SW480 (cell line): ENCODE data around the gene ATP5F1E.

ENCODE experiments used
- DNase-seq: peaks from one replicate; pipeline ENCODE4 v3.0.0-alpha.2; 2016; ENCODE audit warnings: low spot score

The ATP5F1E gene

DNA sequence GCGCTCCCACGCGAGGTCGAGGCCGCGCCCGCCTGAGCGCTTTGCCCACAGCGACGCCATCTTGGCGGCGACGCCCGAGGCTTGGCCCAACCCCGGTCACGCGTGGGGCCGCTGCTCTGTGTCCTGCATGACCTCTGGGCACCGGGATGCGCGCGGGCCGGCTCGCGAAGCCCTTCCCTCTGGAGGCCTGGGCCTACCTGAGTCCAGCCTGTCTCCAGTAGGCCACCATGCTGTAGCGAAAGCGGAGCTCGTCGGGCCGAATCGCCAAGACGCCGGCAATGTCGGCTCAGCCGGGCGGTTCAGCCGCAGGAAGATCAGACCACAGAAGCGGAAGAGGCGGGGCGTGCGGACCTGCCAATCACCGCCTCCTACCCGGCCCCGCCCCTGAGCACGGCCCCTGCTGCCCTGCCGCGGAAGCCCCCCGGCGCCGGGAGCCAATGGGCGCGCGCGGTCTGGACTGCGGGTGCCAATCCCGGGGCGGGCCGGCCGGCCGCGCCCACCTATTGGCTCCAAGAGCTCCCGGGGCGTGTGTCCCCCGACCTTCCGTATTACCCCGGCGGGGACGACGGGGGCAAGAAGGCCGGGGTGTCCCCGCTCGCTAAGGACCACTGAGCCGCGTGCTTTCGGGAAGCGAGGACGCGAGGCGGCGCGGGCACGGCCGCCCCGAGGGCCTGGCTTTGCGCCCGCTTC is at the start of gene ATP5F1E:
Gene ATP5F1E (minus strand): TSS at position 313 of the 690 bp plus-strand sequence. CDS start 84 bp downstream, at position 229.
- peak; percentile 98 for DNase-seq

- DNase-seq = no peak
Observed at GRCh38 chr20:59081036-59081435, 48.9 kb upstream of the ATP5F1E start.

DNA sequence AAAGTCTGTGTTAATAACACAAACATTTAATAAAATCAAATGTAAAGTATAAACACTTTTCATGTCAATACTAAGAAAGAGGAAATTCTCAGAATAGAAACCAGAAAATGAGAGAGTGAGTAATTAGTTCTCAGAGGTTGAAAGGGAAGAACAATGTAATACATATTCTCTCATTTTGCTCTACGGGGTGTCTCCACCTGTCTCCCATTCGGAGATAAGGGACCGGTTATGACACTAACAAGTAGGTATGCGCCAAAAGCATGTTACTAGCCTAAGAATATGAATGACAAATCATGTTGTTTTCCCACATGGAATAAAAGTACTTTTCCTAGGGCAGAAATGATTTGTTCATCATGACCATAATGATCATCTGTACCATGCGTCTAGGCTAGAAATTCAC is 46.1 kb upstream of the ATP5F1E start:
- DNase-seq = no peak

GRCh38 chr20:59077705-59078104 is 45.6 kb upstream of the ATP5F1E start:
- no peak for DNase-seq

DNA sequence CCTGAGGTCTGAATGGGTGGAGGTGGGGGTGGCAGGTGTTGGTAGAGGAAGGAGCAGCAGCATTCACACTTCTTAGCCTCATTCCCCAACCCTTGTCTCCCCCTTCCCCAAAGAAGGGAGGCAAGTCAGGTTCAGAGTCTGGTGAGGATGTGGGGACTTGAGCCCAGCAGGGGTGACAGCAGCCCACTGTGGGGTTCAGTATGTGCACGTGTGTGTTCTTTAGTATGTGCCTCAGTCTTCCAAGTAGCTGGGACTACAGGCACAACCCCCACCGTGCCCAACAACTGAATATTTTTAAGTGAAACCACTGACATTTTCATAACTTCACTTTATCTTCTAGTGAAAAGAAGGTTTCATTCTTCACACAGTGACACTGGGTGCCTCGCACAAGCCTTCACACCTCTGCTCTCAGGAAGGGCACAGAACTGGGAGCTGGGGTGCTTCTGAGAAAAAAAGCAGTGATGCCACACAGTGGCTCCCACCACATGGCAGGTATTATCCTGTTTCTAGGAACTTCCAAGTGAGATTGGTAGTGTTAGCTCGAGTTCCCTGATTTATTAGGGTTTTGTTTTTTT is 43.9 kb upstream of the ATP5F1E start:
- DNase-seq = no peak

DNA sequence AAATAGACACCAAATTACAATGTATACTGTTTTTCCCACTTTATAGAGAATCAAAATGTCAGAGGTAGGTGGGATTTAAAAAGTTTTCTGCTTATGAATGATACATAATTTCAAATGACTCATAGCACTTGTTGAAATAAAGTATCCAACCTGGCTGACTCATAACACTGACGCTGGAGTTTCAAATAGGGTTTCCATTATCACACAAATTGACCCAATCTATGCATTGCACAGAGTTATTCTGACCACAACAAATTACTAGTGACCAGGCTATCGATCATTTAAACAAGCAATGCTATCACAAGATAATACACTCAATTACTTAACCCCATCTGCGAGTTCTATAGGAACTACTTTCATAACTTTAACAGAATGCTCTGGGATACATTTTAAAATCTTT is 42.3 kb upstream of the ATP5F1E start:
- no peak for DNase-seq

DNA sequence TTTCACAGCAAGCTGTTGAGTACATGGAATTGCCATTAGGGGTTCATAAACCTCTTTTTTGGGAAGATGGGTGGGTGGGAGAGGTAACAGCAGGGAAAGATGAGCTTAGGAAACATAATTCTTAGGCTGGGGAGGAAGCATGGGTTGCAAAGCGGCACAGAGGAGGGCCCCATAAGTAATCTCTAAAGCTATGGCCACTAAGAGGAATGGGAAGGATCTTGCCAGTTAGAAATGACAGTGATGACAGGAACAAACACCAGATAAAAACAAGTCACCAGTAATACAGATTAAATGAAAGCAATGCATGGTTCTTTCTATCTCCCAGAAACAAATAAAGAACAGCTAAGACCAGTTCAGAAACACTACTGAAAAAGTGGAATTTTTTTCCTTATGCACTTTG is 41.4 kb upstream of the ATP5F1E start:
- DNase-seq = no peak

DNA sequence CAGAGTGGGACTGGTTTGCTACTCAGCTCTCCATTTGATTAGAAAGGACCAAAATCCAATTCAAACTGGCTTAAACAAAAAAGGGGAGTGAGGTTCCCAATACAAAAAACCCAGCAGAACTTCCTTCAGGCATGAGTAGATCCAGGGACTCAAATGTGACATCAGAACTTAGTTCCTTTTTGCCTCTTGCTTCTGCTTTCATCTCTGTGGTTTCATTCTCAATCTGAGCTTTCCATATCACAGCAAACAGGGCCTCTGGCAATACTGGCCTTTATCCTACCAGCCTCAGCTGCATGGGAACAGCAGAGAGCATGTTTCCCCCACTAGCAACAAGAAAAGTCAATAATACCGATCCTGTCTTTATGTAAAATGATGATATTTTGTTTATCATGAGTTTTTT is 39.1 kb upstream of the ATP5F1E start:
- no peak for DNase-seq

DNA sequence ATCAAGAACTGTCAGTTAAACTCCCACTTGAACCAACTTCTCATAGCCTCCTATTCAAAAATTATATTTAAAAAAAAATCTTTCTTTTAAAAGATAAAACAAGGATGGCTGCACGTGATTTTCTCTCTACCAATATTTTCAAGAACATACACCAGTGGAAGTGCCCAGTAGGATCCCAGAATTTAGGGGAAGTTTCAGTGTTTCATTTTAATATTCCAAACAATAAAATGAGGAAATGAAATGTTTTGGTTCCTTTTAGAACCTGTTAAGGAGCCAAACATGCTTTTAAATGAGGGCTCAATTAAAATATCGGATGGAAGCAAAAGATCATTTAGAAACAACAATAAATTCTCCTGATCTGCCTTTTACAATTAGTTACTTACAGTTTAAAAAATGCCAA is 36.9 kb upstream of the ATP5F1E start:
- DNase-seq = no peak

GRCh38 chr20:59068534-59068933 is 36.4 kb upstream of the ATP5F1E start:
- DNase-seq = no peak

DNA sequence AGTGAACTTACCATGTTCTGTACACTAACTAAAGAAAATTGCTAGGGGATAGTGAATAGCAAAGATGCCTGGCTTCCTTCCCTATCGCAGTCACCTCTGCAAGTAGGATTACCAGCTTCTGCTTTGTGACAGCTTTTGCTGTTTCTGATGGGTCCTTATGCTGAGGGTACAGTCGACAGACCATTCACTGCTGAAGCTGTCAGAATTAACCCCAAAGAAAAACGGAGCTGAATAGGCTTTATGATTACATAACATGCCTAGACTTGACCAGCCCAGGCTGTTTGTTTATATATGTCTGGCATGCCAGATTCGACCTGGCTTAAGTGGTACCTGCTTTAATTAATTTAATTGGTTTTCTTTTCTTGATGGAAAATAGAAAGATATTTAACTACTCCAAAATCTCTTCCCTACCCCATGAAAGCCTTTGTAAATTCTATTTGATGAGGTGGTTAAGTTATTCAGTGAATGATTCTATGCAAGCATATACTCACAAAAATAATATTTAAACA is 32.1 kb upstream of the ATP5F1E start:
- DNase-seq = no peak

- peak; percentile 91 for DNase-seq
Observed at GRCh38 chr20:59063358-59064213, 31.5 kb upstream of the ATP5F1E start.

- no peak for DNase-seq
Observed at GRCh38 chr20:59062081-59062480, 29.9 kb upstream of the ATP5F1E start.

GRCh38 chr20:59055302-59055701 is 23.2 kb upstream of the ATP5F1E start:
- DNase-seq = peak; percentile 27

GRCh38 chr20:59051666-59052185 is 19.6 kb upstream of the ATP5F1E start:
- DNase-seq = no peak

- no peak for DNase-seq
Observed at GRCh38 chr20:59050437-59050836, 18.3 kb upstream of the ATP5F1E start.

GRCh38 chr20:59048681-59049030 is 16.5 kb upstream of the ATP5F1E start:
- DNase-seq = no peak

DNA sequence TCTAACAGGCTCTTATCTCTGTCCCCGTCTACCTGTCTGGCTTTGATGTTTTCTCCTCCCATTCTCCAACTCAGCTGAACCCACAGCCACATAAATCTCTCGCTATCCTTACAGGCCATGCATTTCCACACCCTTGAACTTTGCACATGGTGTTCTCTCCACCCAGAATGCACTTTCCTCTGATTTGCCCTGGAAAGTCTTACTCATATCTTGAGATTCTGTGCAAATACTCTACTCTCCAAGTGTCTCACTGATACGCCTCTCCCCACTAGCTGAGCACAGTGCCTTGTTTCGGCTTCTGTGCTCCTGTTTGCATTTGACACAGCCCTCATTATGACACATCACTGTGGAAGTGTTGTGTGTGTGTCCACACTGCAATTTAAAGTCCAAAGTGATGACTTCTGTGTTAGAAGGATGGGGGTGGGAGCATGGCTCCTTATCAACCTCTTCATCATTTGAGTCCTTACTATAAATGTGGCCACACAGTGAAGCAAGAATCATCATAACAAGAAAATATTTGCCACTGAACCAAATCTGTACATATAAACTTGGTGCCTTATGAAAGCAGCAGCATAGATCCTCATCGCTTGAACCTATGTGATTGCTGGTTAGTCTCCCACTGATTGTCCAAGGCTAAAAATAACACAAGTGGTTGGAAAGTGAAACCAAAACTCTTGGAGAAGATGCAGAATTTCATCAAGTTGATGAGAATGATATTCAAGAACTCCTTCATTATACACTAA is 16.0 kb upstream of the ATP5F1E start:
- peak; percentile 50 for DNase-seq

GRCh38 chr20:59046862-59047261 is 14.7 kb upstream of the ATP5F1E start:
- DNase-seq = no peak

- no peak for DNase-seq
Observed at GRCh38 chr20:59044796-59045195, 12.7 kb upstream of the ATP5F1E start.

- no peak for DNase-seq
Observed at GRCh38 chr20:59044295-59044694, 12.2 kb upstream of the ATP5F1E start.

- peak; percentile 52 for DNase-seq
Observed at GRCh38 chr20:59043698-59044097, 11.6 kb upstream of the ATP5F1E start.
